ENCODE data around the gene CDC7. TPM values are rescaled to one million over a fixed set of nuclear protein-coding genes. Genes with fewer than 3 reads are reported as not detected.
A peak's percentile ranks its signal among the peaks of the same experiment; 100 is the strongest.

The CDC7 gene
- total RNA-seq, 2 donors from 2014 or later: 1.1 to 3.8 TPM

DNA sequence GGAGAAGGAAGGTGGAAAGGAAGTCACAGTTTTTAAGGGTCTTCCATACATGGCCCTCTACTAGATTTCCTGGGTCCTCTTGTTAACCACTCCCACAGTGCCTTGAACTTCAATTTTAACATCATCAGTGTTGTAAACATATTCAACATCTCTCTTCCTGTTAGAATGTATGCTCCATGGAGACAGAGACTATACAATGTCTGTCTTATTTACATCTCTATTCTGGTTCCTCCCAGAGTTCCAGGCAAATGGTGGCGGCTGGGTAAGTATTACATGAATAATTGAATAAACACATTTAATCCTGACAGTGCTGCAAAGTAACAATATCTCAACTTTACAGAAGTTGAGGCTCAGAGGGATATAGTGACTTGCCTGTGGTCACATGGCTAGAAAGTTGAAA, 40.3 kb downstream of the CDC7 start:
- DNase-seq (no peak), ATAC-seq (no peak)
- intact Hi-C loops (cut with DNase I, micrococcal nuclease): no loop called here

GRCh38 chr1:91541918-91542533, 41.4 kb downstream of the CDC7 start:
- DNase-seq: no peak
- no peak for ATAC-seq
- intact Hi-C loops (cut with DNase I, micrococcal nuclease): no loop called here

GRCh38 chr1:91545506-91546300, 45.1 kb downstream of the CDC7 start:
- intact Hi-C loops (cut with DNase I, micrococcal nuclease): no loop called here
- DNase-seq: no peak
- no peak for ATAC-seq

DNA sequence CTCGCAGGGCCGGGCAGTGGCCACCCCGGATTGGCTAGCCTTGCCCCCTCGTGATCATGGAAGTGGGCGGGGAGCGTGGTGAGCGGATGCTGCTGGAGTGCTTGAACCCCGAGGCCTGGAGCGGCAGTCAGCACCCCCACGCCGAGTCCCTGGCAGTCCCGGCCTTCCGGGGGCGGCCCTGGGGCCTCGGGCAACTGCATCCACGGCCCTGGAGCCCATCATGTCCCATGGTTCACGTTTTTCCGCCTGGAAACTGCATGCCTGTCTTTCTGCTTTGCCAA, 45.6 kb downstream of the CDC7 start:
- intact Hi-C loops (cut with DNase I, micrococcal nuclease): no loop called here
- DNase-seq (no peak), ATAC-seq (no peak)

- ATAC-seq (no peak), DNase-seq (no peak)
- intact Hi-C loops (cut with DNase I, micrococcal nuclease): no loop called here
Observed at GRCh38 chr1:91546876-91547275, 46.2 kb downstream of the CDC7 start.

DNA sequence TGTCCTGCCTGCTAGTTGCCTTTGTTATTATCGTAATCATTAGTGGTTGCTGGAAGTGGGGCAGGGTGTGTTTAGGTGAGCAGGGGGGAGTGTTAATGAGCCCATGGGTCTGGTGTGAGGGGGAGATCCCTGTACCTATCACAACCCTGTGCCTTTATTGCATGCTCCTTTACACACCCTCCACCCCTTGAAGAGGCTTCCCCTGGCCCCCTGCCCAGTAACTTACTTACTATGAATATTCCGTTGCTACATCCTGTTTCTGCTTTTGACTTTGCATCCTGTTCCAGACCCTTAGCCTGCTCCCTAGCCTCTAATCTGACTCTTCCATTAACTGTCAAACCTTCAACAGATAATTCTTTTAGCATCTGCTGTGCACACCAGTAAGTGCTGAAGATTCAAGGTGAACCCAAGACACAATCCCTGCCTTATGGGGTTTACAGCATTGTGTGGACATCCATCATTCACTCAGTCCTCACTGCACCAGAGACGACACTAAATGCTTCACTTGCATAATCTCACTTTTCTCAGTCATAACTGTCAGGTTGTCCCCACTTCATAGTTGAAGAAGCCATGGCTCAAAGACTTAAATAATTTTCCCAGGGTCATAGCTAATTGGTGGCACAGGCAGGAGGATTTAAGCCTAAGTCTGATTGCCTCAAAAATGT, 47.9 kb downstream of the CDC7 start:
- no peak for DNase-seq
- intact Hi-C loops (cut with DNase I, micrococcal nuclease): no loop called here
- ATAC-seq: no peak

- intact Hi-C loops (cut with DNase I, micrococcal nuclease): no loop called here
- DNase-seq (no peak), ATAC-seq (no peak)
Observed at GRCh38 chr1:91549041-91549735, 48.5 kb downstream of the CDC7 start.

DNA sequence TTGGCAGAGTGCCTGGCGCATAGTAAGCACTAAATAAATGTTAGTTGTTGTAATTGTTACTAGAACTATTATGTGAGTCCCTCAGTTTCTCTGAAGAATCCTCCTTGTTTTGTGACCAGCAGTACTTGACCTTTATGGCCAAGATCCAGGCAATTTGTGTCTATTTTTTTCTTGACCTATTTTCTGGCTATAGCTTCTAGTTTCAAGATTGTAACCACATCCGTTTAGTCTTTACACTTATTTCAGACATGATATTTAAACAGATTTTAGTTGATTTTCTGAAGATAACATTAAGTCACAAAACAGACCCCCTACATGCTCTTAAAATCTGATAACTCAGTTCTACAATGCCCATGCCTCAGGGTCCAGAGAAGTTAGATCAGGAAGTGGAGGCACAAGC, 50.3 kb downstream of the CDC7 start:
- ATAC-seq (no peak), DNase-seq (no peak)
- intact Hi-C loops (cut with DNase I, micrococcal nuclease): no loop called here

DNA sequence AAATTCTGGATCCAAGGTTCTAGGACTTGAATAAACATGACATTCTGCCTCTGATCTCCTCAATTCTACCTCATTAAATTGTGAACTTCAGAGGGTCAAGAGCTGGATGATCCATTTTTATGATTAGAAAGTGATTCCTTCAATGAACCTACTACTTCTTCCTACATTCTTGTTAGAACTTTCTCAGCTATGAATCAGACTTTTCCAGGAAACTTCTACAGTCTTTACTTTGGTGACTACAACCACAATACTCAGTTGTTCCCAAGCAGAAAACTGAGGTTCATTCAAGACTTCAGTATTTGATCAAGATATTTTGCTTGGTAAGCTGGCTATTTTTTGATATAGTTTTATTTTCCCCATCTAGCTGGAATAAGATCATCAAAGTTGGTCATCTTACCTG, 51.4 kb downstream of the CDC7 start:
- no peak for DNase-seq
- no peak for ATAC-seq
- intact Hi-C loops (cut with DNase I, micrococcal nuclease): no loop called here

DNA sequence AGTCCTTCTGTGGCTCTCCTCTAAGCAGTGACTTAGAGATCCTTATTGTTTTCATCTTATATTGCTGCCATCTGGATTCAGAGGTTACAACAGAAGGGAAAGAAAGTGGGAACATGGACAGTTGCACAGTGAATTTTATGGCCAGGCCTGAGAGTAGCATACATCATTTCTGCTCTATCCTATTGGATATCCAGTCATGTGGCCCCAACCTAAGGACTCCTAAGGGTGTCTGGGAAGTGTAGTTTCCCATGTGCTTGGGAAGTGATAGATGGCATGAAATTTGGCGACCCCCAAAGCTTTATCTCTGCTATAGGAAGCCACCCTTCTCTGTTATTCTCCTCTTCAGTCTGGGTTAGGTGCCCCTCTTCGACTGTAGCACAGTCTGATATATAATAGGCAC, 51.9 kb downstream of the CDC7 start:
- DNase-seq (no peak), ATAC-seq (no peak)
- intact Hi-C loops (cut with DNase I, micrococcal nuclease): no loop called here

DNA sequence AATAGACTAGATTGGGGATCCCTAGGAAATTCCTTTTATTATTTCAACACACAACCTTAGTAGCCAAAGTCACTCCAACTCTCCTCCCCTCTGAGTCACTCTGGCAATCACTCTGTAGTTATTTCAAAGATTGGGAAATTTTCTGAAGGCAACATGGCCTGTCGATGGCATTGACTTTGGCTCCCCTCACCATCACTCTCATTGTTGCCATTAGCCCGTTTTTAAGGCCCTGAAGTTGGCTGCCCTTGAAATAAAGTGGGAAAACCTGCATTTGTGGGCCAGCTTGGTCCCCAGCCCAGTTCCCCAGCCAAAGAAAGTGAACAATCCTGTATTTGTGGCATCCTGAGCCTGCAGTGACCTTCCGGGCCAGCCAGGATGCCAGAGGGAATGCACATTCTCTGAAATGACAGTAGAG, 52.5 kb downstream of the CDC7 start:
- intact Hi-C loops (cut with DNase I, micrococcal nuclease): no loop called here
- DNase-seq (no peak), ATAC-seq (no peak)

DNA sequence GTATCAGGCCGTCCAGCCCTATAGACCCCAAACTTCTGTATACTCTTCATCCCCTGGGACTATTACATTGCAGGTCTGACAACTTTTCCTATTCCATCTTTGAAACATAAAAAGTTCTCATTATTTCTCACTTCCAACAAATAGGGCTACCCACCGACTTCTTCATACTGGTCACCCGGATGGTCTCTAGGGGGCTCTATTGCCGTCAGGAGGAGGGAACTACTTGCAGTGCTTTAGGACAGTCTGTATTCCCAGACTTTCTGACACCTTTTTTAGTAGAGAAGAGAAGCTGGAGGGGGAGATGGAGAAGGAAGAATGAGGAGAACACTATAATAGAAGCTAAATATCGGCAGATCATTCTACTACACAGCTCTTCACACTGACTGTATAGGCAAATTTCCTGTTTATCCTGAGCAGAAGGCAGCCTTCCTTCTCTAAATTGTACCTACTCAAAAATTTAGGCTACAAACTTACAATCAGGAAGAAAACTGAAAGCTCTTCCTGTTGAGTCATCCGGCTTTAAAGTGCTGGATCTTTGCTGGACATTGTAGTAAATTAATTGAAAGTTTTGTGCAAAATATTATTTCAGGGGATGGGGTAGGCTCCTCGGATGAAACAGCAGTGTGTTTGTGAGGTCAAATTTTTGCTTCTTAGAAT, 54.6 kb downstream of the CDC7 start:
- no peak for DNase-seq
- intact Hi-C loops (cut with DNase I, micrococcal nuclease): no loop called here
- no peak for ATAC-seq

DNA sequence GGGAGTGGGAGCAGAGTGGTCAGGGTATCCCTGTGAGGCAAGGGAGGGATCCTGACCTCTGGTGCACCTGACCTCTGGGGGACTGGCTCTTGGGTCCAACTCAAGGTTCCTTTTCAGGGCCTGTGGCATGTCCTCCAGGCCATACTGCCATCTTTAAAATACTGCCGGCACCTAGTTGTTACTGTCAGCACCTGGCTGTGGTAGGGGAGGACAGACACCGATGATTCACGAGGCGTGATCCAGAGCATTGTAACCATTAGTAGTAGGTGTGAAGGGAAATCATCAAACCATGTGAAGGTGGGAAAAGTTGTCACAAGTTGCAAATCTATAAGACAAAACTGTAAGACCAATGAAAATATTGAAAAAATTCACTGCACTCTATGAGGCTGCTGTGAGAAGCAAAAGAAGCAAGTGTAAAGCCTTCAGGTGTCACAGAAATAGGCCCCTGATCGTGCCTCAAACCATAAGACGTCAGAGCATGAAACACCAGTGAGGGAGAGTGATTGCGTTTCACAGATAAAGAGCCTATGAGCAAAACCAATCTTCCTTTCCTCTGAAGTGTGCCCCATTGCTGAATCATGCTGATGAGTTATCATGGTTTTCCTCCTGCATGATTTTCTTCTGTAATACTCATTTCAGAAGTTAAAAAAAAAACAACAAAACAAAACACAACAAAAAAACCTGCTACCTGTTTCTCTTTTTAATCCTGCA, 55.3 kb downstream of the CDC7 start:
- intact Hi-C loops (cut with DNase I, micrococcal nuclease): no loop called here
- DNase-seq (no peak), ATAC-seq (no peak)

GRCh38 chr1:91556556-91556955, 55.9 kb downstream of the CDC7 start:
- no peak for ATAC-seq
- DNase-seq: no peak
- intact Hi-C loops (cut with DNase I, micrococcal nuclease): no loop called here

GRCh38 chr1:91557039-91557690, 56.5 kb downstream of the CDC7 start:
- intact Hi-C loops (cut with DNase I, micrococcal nuclease): no loop called here
- no peak for ATAC-seq

DNA sequence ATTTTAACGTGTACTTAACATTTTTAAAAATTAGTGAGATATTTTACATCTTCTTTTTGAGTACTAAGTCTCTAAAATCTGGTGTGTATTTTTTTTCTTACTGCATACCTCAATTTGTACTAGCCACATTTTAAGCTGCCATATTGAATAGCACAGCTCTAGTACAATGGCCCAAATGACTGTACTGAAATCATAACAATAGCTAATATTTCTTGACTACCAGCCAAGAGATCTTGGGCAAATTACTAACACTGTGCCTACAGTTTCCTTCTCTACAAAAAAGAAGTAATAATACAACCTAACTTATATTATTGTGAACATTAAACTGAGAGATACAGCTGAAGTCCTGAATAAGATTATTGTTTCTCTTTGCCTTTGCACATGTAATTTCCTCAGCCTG, 57.2 kb downstream of the CDC7 start:
- DNase-seq: no peak
- no peak for ATAC-seq
- intact Hi-C loops (cut with DNase I, micrococcal nuclease): no loop called here

More at GRCh38 chr1:91557039-91557690, 56.5 kb downstream of the CDC7 start:
- DNase-seq: no peak

DNA sequence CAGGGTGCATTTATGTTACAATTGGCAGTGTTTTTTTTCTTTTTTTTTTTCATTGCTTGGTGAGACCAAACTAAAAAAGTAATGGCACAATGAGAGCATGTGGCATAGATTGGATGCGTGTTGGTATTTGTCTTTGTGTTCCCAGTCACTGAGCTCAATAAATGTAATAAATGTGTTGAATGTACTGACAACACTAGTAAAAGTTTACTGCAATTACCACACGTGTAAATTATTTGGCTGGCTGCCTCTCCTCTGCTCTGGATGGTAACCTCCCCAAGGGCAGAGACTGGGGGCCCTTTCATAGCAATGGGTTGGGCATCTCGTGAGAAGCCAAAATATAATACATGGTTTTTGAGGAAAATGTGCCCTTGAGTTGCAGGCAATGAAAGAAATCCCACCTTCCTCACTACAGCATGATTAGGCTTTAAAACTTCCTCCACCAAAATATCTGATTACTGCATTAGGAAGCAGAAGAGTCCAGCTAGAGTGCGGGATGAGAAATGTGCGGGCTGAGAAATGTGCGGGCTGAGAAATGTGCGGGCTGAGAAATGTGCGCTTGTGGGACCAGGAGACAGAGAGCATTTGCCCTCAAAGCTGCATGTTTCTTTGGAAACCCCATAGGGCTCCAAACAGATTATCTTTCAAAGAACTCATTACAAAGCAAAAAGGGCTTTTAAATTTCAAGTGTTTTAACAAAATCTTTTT, 58.5 kb downstream of the CDC7 start:
- ATAC-seq (peak; percentile 71), DNase-seq (no peak)
- intact Hi-C loops (cut with DNase I, micrococcal nuclease): no loop called here

All from left colon (tissue), 2 donors.